GM04503 (cell line): ENCODE measurements around the gene PXT1.

Source experiments
- DNase-seq: peaks from one replicate; pipeline ENCODE4 v3.0.0-alpha.2; 2012; ENCODE audit warnings: low read depth

The PXT1 gene

DNA sequence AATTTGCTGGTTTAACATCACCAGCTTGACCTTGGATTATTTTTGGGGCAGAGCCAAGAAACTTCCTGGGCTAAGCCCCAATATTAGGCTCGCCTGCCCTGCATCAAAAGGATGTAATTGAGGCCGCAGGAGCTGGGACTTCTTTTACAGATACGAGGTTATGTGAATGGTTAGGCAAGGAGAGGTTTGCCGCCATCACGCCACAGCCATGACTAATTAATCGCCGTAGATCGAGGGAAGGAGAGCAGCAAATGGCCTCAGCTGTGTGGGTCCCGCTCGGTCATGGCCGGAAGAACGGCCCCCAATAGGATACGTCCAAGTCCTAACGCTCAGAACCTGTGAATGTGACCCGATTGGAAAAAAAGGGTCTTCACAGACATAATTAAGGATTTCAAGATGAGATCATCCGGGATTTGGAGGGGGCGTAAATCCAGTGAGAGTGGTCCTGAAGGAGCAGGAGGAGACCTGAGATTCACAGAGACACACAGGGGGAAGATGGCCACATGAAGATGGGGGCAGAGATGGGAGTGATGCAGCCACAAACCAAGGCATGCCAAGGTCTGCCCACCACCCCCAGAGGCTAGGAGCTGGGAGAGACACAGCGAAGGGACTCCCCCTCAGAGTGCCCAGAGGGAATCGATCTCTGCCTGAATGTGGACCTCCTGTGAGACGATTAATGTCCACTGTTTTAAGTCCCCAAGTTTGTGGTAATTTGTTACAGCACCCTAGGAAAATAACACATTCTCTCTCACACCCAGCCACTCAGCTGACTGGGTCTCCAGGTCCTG is 96.0 kb downstream of the PXT1 start:
- no peak for DNase-seq

DNA sequence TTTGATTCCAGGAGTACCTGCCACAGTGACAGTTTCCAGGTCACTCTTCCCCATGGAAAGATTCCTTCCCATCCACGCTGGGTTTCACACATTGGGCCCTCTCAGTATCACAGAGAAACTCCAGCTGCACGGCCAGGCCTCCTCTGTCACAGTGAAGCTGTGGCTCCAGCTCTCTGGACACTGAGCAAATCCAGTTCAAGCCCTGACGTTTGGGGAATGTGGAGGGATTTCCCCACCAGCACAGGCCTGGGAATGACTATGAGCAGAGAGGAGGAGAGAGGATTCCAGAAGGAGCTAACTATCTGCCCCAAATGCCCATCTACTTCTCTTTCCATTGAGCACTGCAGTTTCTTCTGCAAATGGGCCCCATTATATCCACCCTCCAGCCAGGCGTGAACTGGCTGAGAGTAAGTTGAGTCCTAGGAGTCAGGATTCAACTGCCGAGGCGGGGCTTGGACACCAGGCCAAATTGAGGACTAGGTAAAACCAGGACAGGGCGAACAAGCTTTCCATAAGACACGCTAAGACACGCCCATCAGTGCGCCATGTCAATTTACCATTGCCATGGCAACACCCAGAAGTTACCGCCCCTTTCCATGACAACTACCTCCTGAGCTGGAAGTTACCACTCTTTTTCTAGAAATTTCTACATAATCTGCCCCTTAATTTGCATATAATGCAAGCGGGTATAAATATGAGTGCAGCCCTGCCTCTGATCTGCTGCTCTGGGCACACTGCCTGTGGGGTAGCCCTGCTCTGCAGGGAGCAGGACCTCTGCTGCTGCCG is 96.8 kb downstream of the PXT1 start:
- DNase-seq: no peak

GRCh38 chr6:36343109-36343680 is 99.5 kb downstream of the PXT1 start:
- no peak for DNase-seq

DNA sequence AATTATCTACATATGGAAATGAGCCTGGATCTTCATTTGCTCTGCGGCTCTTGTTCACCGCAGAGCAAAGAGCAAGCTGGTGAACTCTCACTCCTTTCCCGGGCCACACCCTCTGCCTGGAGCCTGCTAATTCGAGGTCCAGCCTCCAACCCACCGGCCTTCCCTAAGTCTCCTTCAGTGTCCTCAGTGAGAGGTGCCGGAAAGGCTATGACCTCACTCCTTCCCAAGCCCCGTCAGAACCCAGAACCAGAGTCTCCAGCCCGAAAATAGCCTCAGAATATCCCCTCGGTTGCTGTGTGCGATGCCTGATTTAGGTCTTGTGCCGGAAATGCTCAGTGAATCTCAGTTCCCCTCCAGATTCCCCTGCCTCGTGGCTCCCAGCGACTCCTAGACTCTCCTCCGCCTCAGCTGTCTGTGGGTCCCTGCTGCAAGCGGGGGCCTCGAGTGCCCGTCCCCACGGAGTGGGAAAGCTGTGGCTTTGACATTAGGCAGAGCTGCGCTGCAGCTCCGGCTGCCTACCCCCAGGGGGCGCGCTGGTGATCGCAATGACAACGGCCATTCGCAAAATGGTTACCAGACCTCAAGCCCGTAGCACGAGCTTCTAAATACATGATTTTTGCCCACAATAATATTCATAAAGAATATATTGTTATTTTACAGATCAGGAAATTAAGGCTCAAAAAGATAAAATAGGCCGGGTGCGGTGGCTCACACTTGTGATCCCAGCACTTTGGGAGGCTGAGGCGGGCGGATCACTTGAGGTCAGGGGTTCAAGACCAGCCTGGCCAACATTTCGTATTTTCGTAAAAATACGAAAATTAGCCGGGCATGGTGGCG is 101.8 kb downstream of the PXT1 start:
- DNase-seq: no peak
